ENCODE measurements around the gene COL16A1. TPM values are rescaled to one million over a fixed set of nuclear protein-coding genes. Genes with fewer than 3 reads are reported as not detected.

The COL16A1 gene
- polyA plus RNA-seq, 3 donors: 0.13 TPM; not detected in 2

- Histone ChIP-seq H3K36me3 (replicated peaks in 1 of 2; ENCODE audit: control insufficient read depth in 1 of 2, insufficient read depth in 2 of 2, low read length in 2 of 2) (peaks cover 50 to 62% of the 10 kb centered on the region in 2 donors), H3K4me2 (replicated peaks; ENCODE audit: extremely low read depth, low read length, poor library complexity, severe bottlenecking) (no peak overlapping the region), H2AFZ (ENCODE audit: insufficient read depth, low read depth, low read length, poor library complexity, severe bottlenecking) (no peak overlapping the region), H4K20me1 (ENCODE audit: insufficient read depth, low read length) (no peaks in the 10 kb centered on the region), H3K4me3 (replicated peaks in 1 of 3; ENCODE audit: low read depth in 2 of 3, low read length in 3 of 3) (no peak overlapping the region), H3K4me1 (ENCODE audit: control insufficient read depth in 1 of 2, insufficient read depth in 2 of 2, low read length in 2 of 2) (peaks cover 9 to 14% of the 10 kb centered on the region in 2 donors), H3K79me2 (ENCODE audit: insufficient read depth, low read length) (no peaks in the 10 kb centered on the region), H3K27ac (ENCODE audit: low read depth in 1 of 2, low read length in 2 of 2) (no peak overlapping the region), H3K27me3 (ENCODE audit: control insufficient read depth in 2 of 2, insufficient read depth in 2 of 2, low read length in 2 of 2) (no peaks in the 10 kb centered on the region), H3K9me3 (replicated peaks in 1 of 2; ENCODE audit: control insufficient read depth in 1 of 2, insufficient read depth in 1 of 2, low read length in 2 of 2) (no peaks in the 10 kb centered on the region), H3K9ac (ENCODE audit: insufficient read depth, low read length, poor library complexity, severe bottlenecking) (no peak overlapping the region)
- Mint-ChIP-seq H3K9me3 (peaks cover 0 to 2% (median 0%) of the 10 kb centered on the region in 7 donors), H3K36me3 (peaks cover 67 to 68% of the 10 kb centered on the region in 2 donors), H3K27me3 (ENCODE audit: low read depth in 3 of 3) (peaks cover 0 to 2% (median 0%) of the 10 kb centered on the region in 3 donors), H3K4me1 (peaks cover 16% of the 10 kb centered on the region), H3K27ac (peak overlapping the region in 1 of 7 donors; percentile 10), H3K4me3 (no peak overlapping the region)
- DNase-seq: no peak
- intact Hi-C loops (cut with micrococcal nuclease): no loop called here
- TF ChIP-seq CTCF (IDR thresholded peaks at IDR 0.05): no peak
- WGBS (ENCODE audit: insufficient coverage): 100% methylated on average over 6 of the region's 13 CpGs
These were observed 76.4 kb downstream of the COL16A1 start for GRCh38 chr1:31627301-31627929.

- Histone ChIP-seq H3K79me2 (ENCODE audit: insufficient read depth, low read length) (no peaks in the 10 kb centered on the region), H4K20me1 (ENCODE audit: insufficient read depth, low read length) (no peaks in the 10 kb centered on the region), H3K4me1 (ENCODE audit: control insufficient read depth in 1 of 2, insufficient read depth in 2 of 2, low read length in 2 of 2) (peaks cover 9 to 14% of the 10 kb centered on the region in 2 donors), H3K36me3 (replicated peaks in 1 of 2; ENCODE audit: control insufficient read depth in 1 of 2, insufficient read depth in 2 of 2, low read length in 2 of 2) (peaks cover 41 to 53% of the 10 kb centered on the region in 2 donors), H3K9me3 (replicated peaks in 1 of 2; ENCODE audit: control insufficient read depth in 1 of 2, insufficient read depth in 1 of 2, low read length in 2 of 2) (no peaks in the 10 kb centered on the region), H2AFZ (ENCODE audit: insufficient read depth, low read depth, low read length, poor library complexity, severe bottlenecking) (no peak overlapping the region), H3K27me3 (ENCODE audit: control insufficient read depth in 2 of 2, insufficient read depth in 2 of 2, low read length in 2 of 2) (no peaks in the 10 kb centered on the region), H3K4me2 (replicated peaks; ENCODE audit: extremely low read depth, low read length, poor library complexity, severe bottlenecking) (no peak overlapping the region), H3K4me3 (replicated peaks in 1 of 3; ENCODE audit: low read depth in 2 of 3, low read length in 3 of 3) (no peak overlapping the region), H3K9ac (ENCODE audit: insufficient read depth, low read length, poor library complexity, severe bottlenecking) (no peak overlapping the region), H3K27ac (ENCODE audit: low read depth in 1 of 2, low read length in 2 of 2) (no peak overlapping the region)
- no peak for TF ChIP-seq CTCF (IDR thresholded peaks at IDR 0.05)
- intact Hi-C loops (cut with micrococcal nuclease): no loop called here
- Mint-ChIP-seq H3K4me3 (no peak overlapping the region), H3K27ac (peak overlapping the region in 2 of 7 donors; percentile 51 to 65), H3K4me1 (peaks cover 16% of the 10 kb centered on the region), H3K36me3 (peaks cover 58 to 59% of the 10 kb centered on the region in 2 donors), H3K9me3 (peaks cover 0 to 2% (median 0%) of the 10 kb centered on the region in 7 donors), H3K27me3 (ENCODE audit: low read depth in 3 of 3) (peaks cover 0 to 2% (median 0%) of the 10 kb centered on the region in 3 donors)
- no peak for DNase-seq
- WGBS (ENCODE audit: insufficient coverage): 97% methylated on average over 18 of the region's 23 CpGs
These were observed 77.3 kb downstream of the COL16A1 start for GRCh38 chr1:31626223-31627207.

Measured in CD14-positive monocyte (primary cell).